ENCODE data around the gene CILP.

Gene CILP

DNA sequence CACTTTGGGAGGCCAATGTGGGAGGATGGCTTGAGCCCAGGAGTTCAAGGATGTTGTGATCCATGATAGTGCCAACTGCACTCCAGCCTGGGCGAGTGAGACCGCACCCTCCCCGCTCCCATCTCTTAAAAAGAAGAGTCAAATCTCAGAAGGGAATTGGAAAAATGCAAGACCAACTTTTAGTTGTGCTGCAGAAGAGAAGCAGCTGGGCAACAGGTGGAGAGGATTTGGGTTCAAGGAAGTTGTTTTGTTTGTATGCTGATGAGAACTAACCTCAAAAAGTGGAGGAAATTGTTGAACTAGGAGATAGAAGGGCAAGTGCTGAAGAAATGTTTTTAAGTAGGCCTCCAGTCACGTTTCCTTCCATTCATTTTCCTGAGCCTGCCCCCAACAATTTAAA lies 64.8 kb downstream of the CILP start:
- DNase-seq (ENCODE audit: low read depth in 2 of 2): no peak

Measured in stimulated activated CD8-positive, alpha-beta memory T cell treated with anti-CD3 and anti-CD28 coated beads, Interleukin-2, amount 100 ng/mL, for 48 hours (primary cell).